HCT116 (cell line): ENCODE measurements around the gene EPHB4.

Experiments
- CEBPB ChIP-seq: IDR thresholded peaks from 2 replicates; pipeline ENCODE4 v1.6.1; 2012; ENCODE audit warnings: low read depth
- CTCF ChIP-seq, 3 experiments: fragments of 200-600 bp in 1 of 3; sonication (generic) in 1 of 3; IDR thresholded peaks in 2 of 3; conservative IDR thresholded peaks in 1 of 3; 2 replicates each; pipeline ENCODE4 v1.5.1; 2012 to 2017; ENCODE audit warnings: low read depth in 2 of 3, low read length in 2 of 3, antibody characterized with exemption in 1 of 3, borderline replicate concordance in 1 of 3, control low read depth in 1 of 3, mild to moderate bottlenecking in 1 of 3, mixed read lengths in 1 of 3, mixed run types in 1 of 3, moderate library complexity in 1 of 3; ENCODE audit not compliant: insufficient read depth in 1 of 3
- ELF1 ChIP-seq: IDR thresholded peaks from 2 replicates; pipeline ENCODE4 v1.6.1; 2012; ENCODE audit warnings: low read depth, borderline replicate concordance
- EZH2 ChIP-seq: fragments of 200-600 bp; sonication (generic); IDR thresholded peaks from 2 replicates; pipeline ENCODE4 v1.6.1; 2017; ENCODE audit warnings: antibody characterized with exemption, mixed run types
- SP1 ChIP-seq: IDR thresholded peaks from 2 replicates; pipeline ENCODE4 v1.6.1; 2012; ENCODE audit warnings: low read depth

- no peak for TF ChIP-seq CTCF (IDR thresholded peaks at IDR 0.05 in 2 of 3, conservative IDR thresholded peaks at IDR 0.05 in 1 of 3; ENCODE audit: borderline replicate concordance in 1 of 3, insufficient read depth in 1 of 3, low read depth in 2 of 3, low read length in 2 of 3)
- no peak for TF ChIP-seq ELF1
- TF ChIP-seq CEBPB: no peak
- no peak for TF ChIP-seq EZH2
- no peak for TF ChIP-seq SP1
Observed at GRCh38 chr7:100875356-100875751, 48.0 kb upstream of the EPHB4 start.
